ENCODE measurements around the gene CDC42BPA. TPM values are rescaled to one million over a fixed set of nuclear protein-coding genes. Genes with fewer than 3 reads are reported as not detected.
"Not testable (repeated sequence)": the region's sequence is repeated elsewhere in the genome, so short reads cannot be mapped to it uniquely, and the experiment has no call there.

CDC42BPA gene
- total RNA-seq, 1 experiment from 2014 or later = 77.7 TPM

- no peak for DNase-seq (ENCODE audit: extremely low read depth, low read depth)
Measured at GRCh38 chr1:226972931-226973330, 345.4 kb downstream of the CDC42BPA start.

DNA sequence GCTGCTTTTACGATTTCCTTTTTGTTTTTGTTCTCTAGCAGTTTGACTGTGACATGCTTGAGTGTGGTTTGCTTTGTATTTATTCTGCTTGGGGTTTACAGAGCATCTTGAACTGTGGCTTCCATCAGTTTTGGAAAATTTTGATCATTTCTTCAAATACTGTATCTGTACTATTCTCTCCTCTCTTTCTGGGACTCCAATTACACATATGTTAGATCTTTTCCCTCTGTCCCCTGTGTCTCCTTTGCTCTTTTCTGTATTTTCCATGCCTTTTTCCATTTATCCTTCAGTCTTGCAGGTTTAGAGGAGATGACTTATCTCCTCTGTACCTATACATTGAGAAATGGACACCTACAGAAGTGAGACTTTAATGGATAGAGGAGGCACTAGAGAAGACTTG lies 346.5 kb downstream of the CDC42BPA start:
- DNase-seq (ENCODE audit: extremely low read depth, low read depth) = no peak

- no peak for DNase-seq (ENCODE audit: extremely low read depth, low read depth)
Measured at GRCh38 chr1:226967665-226968064, 350.6 kb downstream of the CDC42BPA start.

GRCh38 chr1:226966683-226967082 lies 351.6 kb downstream of the CDC42BPA start:
- DNase-seq (ENCODE audit: extremely low read depth, low read depth) = no peak

GRCh38 chr1:226965581-226966440 lies 352.5 kb downstream of the CDC42BPA start:
- DNase-seq (ENCODE audit: extremely low read depth, low read depth) = no peak

GRCh38 chr1:226964611-226965486 lies 353.4 kb downstream of the CDC42BPA start:
- DNase-seq (ENCODE audit: extremely low read depth, low read depth) = no peak

GRCh38 chr1:226964068-226964425 lies 354.2 kb downstream of the CDC42BPA start:
- DNase-seq (ENCODE audit: extremely low read depth, low read depth) = no peak

GRCh38 chr1:226962421-226963391 lies 355.6 kb downstream of the CDC42BPA start:
- DNase-seq (ENCODE audit: extremely low read depth, low read depth) = no peak

GRCh38 chr1:226960944-226961765 lies 357.1 kb downstream of the CDC42BPA start:
- no peak for DNase-seq (ENCODE audit: extremely low read depth, low read depth)

GRCh38 chr1:226960256-226960655 lies 358.0 kb downstream of the CDC42BPA start:
- DNase-seq (ENCODE audit: extremely low read depth, low read depth) = no peak

GRCh38 chr1:226958300-226958699 lies 360.0 kb downstream of the CDC42BPA start:
- no peak for DNase-seq (ENCODE audit: extremely low read depth, low read depth)

DNA sequence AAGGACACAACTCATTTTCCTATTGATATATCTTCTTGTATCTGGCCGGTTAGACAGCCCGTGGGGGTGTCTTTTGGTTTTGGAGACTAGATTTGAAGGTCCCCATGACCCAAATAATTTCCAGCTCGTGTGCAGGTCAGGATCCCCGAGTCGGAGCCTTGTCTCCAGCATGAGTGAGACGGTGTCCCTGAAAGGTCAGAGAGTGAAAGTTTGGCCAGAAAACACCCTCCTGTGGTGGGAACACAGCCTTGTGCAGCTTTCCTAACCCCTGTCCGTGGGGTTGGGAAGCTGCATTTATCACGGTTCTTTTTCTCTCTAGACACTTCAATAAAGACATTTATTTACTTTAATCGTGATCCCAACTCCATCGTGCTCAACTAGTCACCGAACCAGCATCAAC lies 360.6 kb downstream of the CDC42BPA start:
- DNase-seq (ENCODE audit: extremely low read depth, low read depth) = no peak

DNA sequence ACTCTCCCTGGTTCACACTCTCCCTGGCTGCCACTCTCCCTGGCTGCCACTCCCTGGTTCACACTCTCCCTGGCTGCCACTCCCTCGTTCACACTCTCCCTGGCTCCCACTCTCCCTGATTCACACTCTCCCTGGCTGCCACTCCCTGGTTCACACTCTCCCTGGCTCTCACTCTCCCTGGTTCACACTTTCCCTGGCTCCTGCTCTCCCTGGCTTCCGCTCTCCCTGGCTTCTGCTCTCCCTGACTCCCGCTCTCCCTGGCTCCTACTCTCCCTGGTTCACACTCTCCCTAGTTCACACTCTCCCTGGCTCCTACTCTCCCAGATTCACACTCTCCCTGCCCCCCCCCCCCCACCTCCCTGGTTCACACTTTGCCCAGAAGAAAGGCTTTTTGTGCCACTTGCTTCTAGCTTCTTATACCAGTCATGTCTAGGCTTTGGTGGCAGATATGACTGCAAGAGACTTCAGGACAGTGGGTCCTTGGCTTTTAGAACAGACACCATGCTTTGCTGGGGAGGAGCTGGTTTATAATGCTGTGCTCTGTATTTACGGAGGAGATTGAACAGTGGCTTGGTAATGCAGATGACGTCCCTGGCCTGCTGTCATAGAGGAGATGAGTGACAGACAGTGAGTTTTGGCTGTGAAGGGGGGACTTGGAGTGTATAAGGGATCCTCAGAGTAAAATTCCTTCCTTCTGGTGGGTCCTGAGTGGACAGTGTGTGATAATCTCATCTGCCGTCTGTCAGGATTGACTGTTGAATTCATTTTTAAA lies 361.2 kb downstream of the CDC42BPA start:
- no peak for DNase-seq (ENCODE audit: extremely low read depth, low read depth)

DNA sequence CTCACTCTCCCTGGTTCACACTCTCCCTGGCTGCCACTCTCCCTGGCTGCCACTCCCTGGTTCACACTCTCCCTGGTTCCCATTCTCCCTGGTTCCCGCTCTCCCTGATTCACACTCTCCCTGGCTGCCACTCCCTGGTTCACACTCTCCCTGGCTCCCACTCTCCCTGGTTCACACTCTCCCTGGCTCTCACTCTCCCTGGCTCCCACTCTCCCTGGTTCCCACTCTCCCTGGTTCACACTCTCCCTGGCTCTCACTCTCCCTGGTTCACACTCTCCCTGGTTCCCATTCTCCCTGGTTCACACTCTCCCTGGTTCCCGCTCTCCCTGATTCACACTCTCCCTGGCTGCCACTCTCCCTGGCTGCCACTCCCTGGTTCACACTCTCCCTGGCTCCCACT lies 362.4 kb downstream of the CDC42BPA start:
- DNase-seq (ENCODE audit: extremely low read depth, low read depth) = not testable (repeated sequence)

DNA sequence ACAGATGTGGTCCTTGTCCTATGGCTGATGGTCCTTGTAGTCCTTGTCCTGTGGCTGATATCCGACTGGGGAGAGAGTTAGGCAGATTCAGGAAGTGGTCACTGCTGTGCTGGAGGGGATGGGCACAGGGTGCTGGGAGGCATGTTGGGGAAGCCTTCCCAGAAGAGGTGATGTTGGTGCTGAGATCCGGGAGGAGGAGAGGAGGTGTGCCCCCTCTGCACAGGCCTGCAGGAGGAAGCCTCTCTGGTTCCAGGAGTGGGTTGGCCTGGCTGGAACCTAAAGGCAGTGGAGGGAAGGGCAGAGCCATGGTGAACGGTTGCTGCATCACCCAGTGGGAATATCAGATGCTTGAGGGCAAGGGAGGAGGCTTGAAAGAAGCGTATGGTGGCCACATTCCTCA lies 363.5 kb downstream of the CDC42BPA start:
- DNase-seq (ENCODE audit: extremely low read depth, low read depth) = no peak

DNA sequence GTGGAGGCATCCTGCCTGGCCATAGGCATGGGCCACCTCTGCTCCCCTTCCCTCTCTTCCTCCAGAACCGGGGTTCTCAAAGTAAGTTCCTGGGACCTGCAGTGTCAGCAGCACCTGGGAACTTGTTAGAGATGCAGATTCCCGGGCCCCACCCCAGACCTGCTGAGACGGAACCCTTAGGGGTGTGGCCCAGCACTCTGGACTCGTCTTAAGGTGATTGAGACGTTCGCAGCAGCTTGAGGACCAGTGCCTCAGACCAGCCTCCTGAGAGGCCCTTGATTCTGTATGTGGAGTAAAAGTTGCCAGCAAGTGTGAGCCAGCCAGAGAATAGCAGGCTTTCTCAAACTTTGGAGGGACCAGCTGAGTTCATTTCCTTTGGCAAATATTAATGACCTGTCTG lies 364.0 kb downstream of the CDC42BPA start:
- no peak for DNase-seq (ENCODE audit: extremely low read depth, low read depth)

DNA sequence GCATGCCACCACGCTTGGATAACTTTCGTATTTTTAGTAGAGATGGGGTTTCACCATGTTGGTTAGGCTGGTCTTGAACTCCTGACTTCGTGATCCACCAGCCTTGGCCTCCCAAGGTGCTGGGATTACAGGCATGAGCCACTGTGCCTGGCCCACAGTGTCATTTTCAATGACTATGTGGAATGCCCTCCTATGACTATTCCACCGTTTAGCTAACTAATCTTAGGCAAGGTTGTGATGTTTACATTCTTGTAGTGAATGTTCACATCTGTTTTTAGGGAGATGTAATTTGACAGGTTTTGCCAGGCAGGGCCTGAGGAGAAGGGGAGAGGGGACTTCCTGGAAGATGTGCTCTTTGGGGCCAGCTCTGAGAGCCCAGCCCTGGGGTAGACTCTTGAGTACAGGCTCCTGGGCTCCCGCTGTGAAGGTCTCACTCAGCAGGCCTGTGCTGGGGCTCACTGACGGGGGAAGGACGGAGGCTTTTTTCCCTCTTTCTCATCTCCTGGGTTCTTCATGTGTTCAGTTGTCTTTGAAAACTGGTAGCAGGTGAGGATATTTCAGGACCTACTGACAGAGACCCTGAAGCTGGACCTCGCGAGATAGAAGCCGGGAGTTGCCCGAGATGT lies 365.0 kb downstream of the CDC42BPA start:
- DNase-seq (ENCODE audit: extremely low read depth, low read depth) = no peak

GRCh38 chr1:226952118-226952441 lies 366.2 kb downstream of the CDC42BPA start:
- DNase-seq (ENCODE audit: extremely low read depth, low read depth) = no peak

All from NCI-H460 (cell line).